GM18498 (cell line): Measurements from ENCODE around the gene KRTAP10-9.
"Not testable (repeated sequence)": the region's sequence is repeated elsewhere in the genome, so short reads cannot be mapped to it uniquely, and the experiment has no call there.

ENCODE experiments used
- ATAC-seq: cut with Tn5 transposase; IDR thresholded peaks from one replicate; pipeline ENCODE4 v1.9.1; 2021; ENCODE audit warnings: mild to moderate bottlenecking, moderate library complexity; ENCODE audit not compliant: unreplicated experiment

The KRTAP10-9 gene

GRCh38 chr21:44638506-44639330 is 11.8 kb downstream of the KRTAP10-9 start:
- ATAC-seq = not testable (repeated sequence)

- ATAC-seq = no peak
Measured at GRCh38 chr21:44639331-44639655, 12.4 kb downstream of the KRTAP10-9 start.

- no peak for ATAC-seq
Measured at GRCh38 chr21:44640761-44641160, 13.9 kb downstream of the KRTAP10-9 start.

GRCh38 chr21:44643741-44644310 is 16.9 kb downstream of the KRTAP10-9 start:
- ATAC-seq = no peak

- no peak for ATAC-seq
Measured at GRCh38 chr21:44644878-44645277, 18.0 kb downstream of the KRTAP10-9 start.

GRCh38 chr21:44646366-44647221 is 19.7 kb downstream of the KRTAP10-9 start, which contains the start of gene KRTAP10-11:
TSS of gene KRTAP10-11 (plus strand) at chr21:44646414. CDS start at chr21:44646459, 45 bp downstream.
- ATAC-seq = not testable (repeated sequence)

GRCh38 chr21:44647222-44647552 is 20.3 kb downstream of the KRTAP10-9 start:
- ATAC-seq = no peak

- ATAC-seq = no peak
Measured at GRCh38 chr21:44648557-44649311, 21.8 kb downstream of the KRTAP10-9 start.

GRCh38 chr21:44649521-44650100 is 22.7 kb downstream of the KRTAP10-9 start:
- ATAC-seq = no peak

GRCh38 chr21:44650265-44650972 is 23.5 kb downstream of the KRTAP10-9 start:
- no peak for ATAC-seq

- ATAC-seq = no peak
Measured at GRCh38 chr21:44650973-44651675, 24.2 kb downstream of the KRTAP10-9 start.

- no peak for ATAC-seq
Measured at GRCh38 chr21:44653123-44653522, 26.2 kb downstream of the KRTAP10-9 start.

- no peak for ATAC-seq
Measured at GRCh38 chr21:44653656-44654575, 27.0 kb downstream of the KRTAP10-9 start.

- no peak for ATAC-seq
Measured at GRCh38 chr21:44654576-44655175, 27.8 kb downstream of the KRTAP10-9 start, which contains the start of gene KRTAP12-4. TSS of gene KRTAP12-4 (minus strand) at chr21:44654659. CDS start at chr21:44654614, 45 bp downstream.

GRCh38 chr21:44656868-44657267 is 30.0 kb downstream of the KRTAP10-9 start:
- no peak for ATAC-seq

GRCh38 chr21:44657635-44658540 is 31.0 kb downstream of the KRTAP10-9 start, which contains the start of gene KRTAP12-3:
TSS of gene KRTAP12-3 (plus strand) at chr21:44657932. CDS start at chr21:44657980, 48 bp downstream.
- ATAC-seq = no peak

GRCh38 chr21:44658541-44658910 is 31.6 kb downstream of the KRTAP10-9 start:
- no peak for ATAC-seq
